GM18951 (cell line): ENCODE data around the gene ZBTB17.
"Not testable (repeated sequence)": the region's sequence is repeated elsewhere in the genome, so short reads cannot be mapped to it uniquely, and the experiment has no call there.

Experiments used
- POLR2A ChIP-seq: IDR thresholded peaks from 4 replicates; pipeline ENCODE4 v1.6.1; 2011; ENCODE audit warnings: mild to moderate bottlenecking; ENCODE audit not compliant: insufficient read length, insufficient read depth; ENCODE audit errors: extremely low read depth
- in situ Hi-C: fragments of 300-500 bp; cut with MboI; formaldehyde crosslinking; loops from one replicate; pipeline ENCODE4 v1.12.0; 2022; ENCODE audit warnings: low sequenced_read_pairs, mixed read lengths, inconsistent platforms; ENCODE audit not compliant: unreplicated experiment

Gene ZBTB17

GRCh38 chr1:15931884-15932283 lies 44.0 kb downstream of the ZBTB17 start:
- in situ Hi-C loops = no loop called here
- no peak for TF ChIP-seq POLR2A

- no peak for TF ChIP-seq POLR2A
These were observed 44.5 kb downstream of the ZBTB17 start for GRCh38 chr1:15931401-15931800.

GRCh38 chr1:15928971-15929965 lies 46.6 kb downstream of the ZBTB17 start:
- in situ Hi-C loops = no loop called here
- no peak for TF ChIP-seq POLR2A

More at GRCh38 chr1:15931401-15931800, 44.5 kb downstream of the ZBTB17 start:
- in situ Hi-C loops = no loop called here

GRCh38 chr1:15926448-15926847 lies 49.5 kb downstream of the ZBTB17 start:
- in situ Hi-C loops = not testable (repeated sequence)

- in situ Hi-C loops = no loop called here
- no peak for TF ChIP-seq POLR2A
These were observed 52.7 kb downstream of the ZBTB17 start for GRCh38 chr1:15923241-15923640.

GRCh38 chr1:15918962-15919715 lies 56.8 kb downstream of the ZBTB17 start:
- in situ Hi-C loops = loop anchor here (10.0 kb wide), 1 partner anchor 104 kb away; no protein-coding TSS in a partner anchor
- no peak for TF ChIP-seq POLR2A

- TF ChIP-seq POLR2A = no peak
- in situ Hi-C loops = loop anchor here (10.0 kb wide), 1 partner anchor 102 kb away; no protein-coding TSS in a partner anchor
These were observed 59.0 kb downstream of the ZBTB17 start for GRCh38 chr1:15916916-15917315.

- in situ Hi-C loops = loop anchor here (10.0 kb wide), 1 partner anchor 102 kb away; no protein-coding TSS in a partner anchor
- no peak for TF ChIP-seq POLR2A
These were observed 59.5 kb downstream of the ZBTB17 start for GRCh38 chr1:15916417-15916816.

- TF ChIP-seq POLR2A = no peak
- in situ Hi-C loops = loop anchor here (10.0 kb wide), 1 partner anchor 101 kb away; no protein-coding TSS in a partner anchor
These were observed 59.9 kb downstream of the ZBTB17 start for GRCh38 chr1:15915991-15916390.

GRCh38 chr1:15913607-15914006 lies 62.3 kb downstream of the ZBTB17 start:
- in situ Hi-C loops = loop anchor here (10.0 kb wide), 1 partner anchor 99 kb away; no protein-coding TSS in a partner anchor

- TF ChIP-seq POLR2A = no peak
- in situ Hi-C loops = loop anchor here (10.0 kb wide), 1 partner anchor 97 kb away; no protein-coding TSS in a partner anchor
These were observed 64.0 kb downstream of the ZBTB17 start for GRCh38 chr1:15911927-15912326.

GRCh38 chr1:15911141-15911540 lies 64.8 kb downstream of the ZBTB17 start:
- in situ Hi-C loops = loop anchor here (10.0 kb wide), 1 partner anchor 96 kb away; no protein-coding TSS in a partner anchor

GRCh38 chr1:15908597-15908996 lies 67.3 kb downstream of the ZBTB17 start:
- TF ChIP-seq POLR2A = no peak
- in situ Hi-C loops = no loop called here

More at GRCh38 chr1:15911141-15911540, 64.8 kb downstream of the ZBTB17 start:
- no peak for TF ChIP-seq POLR2A
